SK-N-SH treated with all-trans-retinoic acid at 6 μM for 48 hours (cell line): ENCODE data around the gene C4orf36.

ENCODE experiments used
- ATAC-seq: fragments of 200-7000 bp; cut with Tn5 transposase; 3 replicates; pipeline ENCODE4 v1.9.1; 2020; ENCODE audit warnings: mild to moderate bottlenecking, moderate library complexity
- ARNTL ChIP-seq: fragments of 450-650 bp; formaldehyde crosslinking; IDR thresholded peaks from 2 replicates; pipeline ENCODE4 v1.5.0; 2020; ENCODE audit warnings: low read depth, mild to moderate bottlenecking, moderate library complexity, borderline replicate concordance
- BACH2 ChIP-seq: fragments of 250-450 bp; sonication (Bioruptor Pico); IDR thresholded peaks from 2 replicates; pipeline ENCODE4 v1.9.0; 2021; ENCODE audit warnings: mild to moderate bottlenecking, borderline replicate concordance
- CSDC2 ChIP-seq: fragments of 250-450 bp; sonication (Bioruptor Pico); IDR thresholded peaks from 2 replicates; pipeline ENCODE4 v1.5.0; 2020; ENCODE audit warnings: mild to moderate bottlenecking, moderate library complexity
- CSRNP3 ChIP-seq: fragments of 250-450 bp; sonication (Bioruptor Pico); IDR thresholded peaks from 2 replicates; pipeline ENCODE4 v1.5.1; 2021; ENCODE audit warnings: mild to moderate bottlenecking, moderate library complexity
- ESRRG ChIP-seq: fragments of 250-450 bp; sonication (Bioruptor Pico); IDR thresholded peaks from 2 replicates; pipeline ENCODE4 v1.6.1; 2021; ENCODE audit warnings: mild to moderate bottlenecking
- GLIS3 ChIP-seq: fragments of 250-450 bp; sonication (Bioruptor Pico); IDR thresholded peaks from 2 replicates; pipeline ENCODE4 v1.5.0; 2020; ENCODE audit warnings: mild to moderate bottlenecking, moderate library complexity
- ISL1 ChIP-seq: fragments of 250-450 bp; sonication (Bioruptor Pico); IDR thresholded peaks from 2 replicates; pipeline ENCODE4 v2.1.2; 2022; ENCODE audit warnings: mild to moderate bottlenecking, moderate library complexity
- OSR1 ChIP-seq: fragments of 250-450 bp; sonication (Bioruptor Pico); IDR thresholded peaks from 2 replicates; pipeline ENCODE4 v1.8.0; 2022; ENCODE audit warnings: moderate library complexity, mild to moderate bottlenecking, inconsistent platforms
- PATZ1 ChIP-seq: fragments of 250-450 bp; sonication (Bioruptor Pico); IDR thresholded peaks from 2 replicates; pipeline ENCODE4 v1.8.0; 2020; ENCODE audit warnings: mild to moderate bottlenecking, moderate library complexity, borderline replicate concordance
- PPARA ChIP-seq: fragments of 250-450 bp; sonication (Bioruptor Pico); IDR thresholded peaks from 2 replicates; pipeline ENCODE4 v1.5.0; 2020; ENCODE audit warnings: mild to moderate bottlenecking, borderline replicate concordance
- TCF4 ChIP-seq: fragments of 250-450 bp; sonication (Bioruptor Pico); IDR thresholded peaks from 2 replicates; pipeline ENCODE4 v1.8.0; 2021; ENCODE audit warnings: mild to moderate bottlenecking, moderate library complexity, borderline replicate concordance
- TOX ChIP-seq: fragments of 250-450 bp; sonication (Bioruptor Pico); IDR thresholded peaks from 2 replicates; pipeline ENCODE4 v1.8.0; 2021; ENCODE audit warnings: mild to moderate bottlenecking, moderate library complexity, borderline replicate concordance
- ZC3H10 ChIP-seq: fragments of 250-450 bp; sonication (Bioruptor Pico); IDR thresholded peaks from 2 replicates; pipeline ENCODE4 v1.5.1; 2021; ENCODE audit warnings: mild to moderate bottlenecking, moderate library complexity
- ZFP3 ChIP-seq: fragments of 250-450 bp; sonication (Bioruptor Pico); IDR thresholded peaks from 2 replicates; pipeline ENCODE4 v1.5.0; 2020; ENCODE audit warnings: mild to moderate bottlenecking, moderate library complexity
- ZFP30 ChIP-seq: fragments of 450-650 bp; formaldehyde crosslinking; IDR thresholded peaks from 2 replicates; pipeline ENCODE4 v1.5.0; 2022; ENCODE audit warnings: mild to moderate bottlenecking, moderate library complexity
- ZNF70 ChIP-seq: fragments of 450-650 bp; formaldehyde crosslinking; IDR thresholded peaks from 2 replicates; pipeline ENCODE4 v1.5.0; 2020; ENCODE audit warnings: mild to moderate bottlenecking, moderate library complexity
- ZNF8 ChIP-seq: fragments of 450-650 bp; formaldehyde crosslinking; IDR thresholded peaks from 2 replicates; pipeline ENCODE4 v1.5.0; 2020; ENCODE audit warnings: mild to moderate bottlenecking, moderate library complexity
- TF ChIP-seq, protein P1 (sequence below): fragments of 250-450 bp; sonication (Bioruptor Pico); IDR thresholded peaks from 2 replicates; pipeline ENCODE4 v1.5.1; 2020; ENCODE audit warnings: low read depth, mild to moderate bottlenecking, moderate library complexity
- TF ChIP-seq, protein P2 (sequence below): fragments of 250-450 bp; sonication (Bioruptor Pico); IDR thresholded peaks from 2 replicates; pipeline ENCODE4 v1.5.0; 2020; ENCODE audit warnings: mild to moderate bottlenecking, moderate library complexity
- TF ChIP-seq, protein P3 (sequence below): fragments of 250-450 bp; sonication (Bioruptor Pico); IDR thresholded peaks from 2 replicates; pipeline ENCODE4 v1.8.0; 2021; ENCODE audit warnings: low read depth, mild to moderate bottlenecking, moderate library complexity, borderline replicate concordance

The C4orf36 gene

DNA sequence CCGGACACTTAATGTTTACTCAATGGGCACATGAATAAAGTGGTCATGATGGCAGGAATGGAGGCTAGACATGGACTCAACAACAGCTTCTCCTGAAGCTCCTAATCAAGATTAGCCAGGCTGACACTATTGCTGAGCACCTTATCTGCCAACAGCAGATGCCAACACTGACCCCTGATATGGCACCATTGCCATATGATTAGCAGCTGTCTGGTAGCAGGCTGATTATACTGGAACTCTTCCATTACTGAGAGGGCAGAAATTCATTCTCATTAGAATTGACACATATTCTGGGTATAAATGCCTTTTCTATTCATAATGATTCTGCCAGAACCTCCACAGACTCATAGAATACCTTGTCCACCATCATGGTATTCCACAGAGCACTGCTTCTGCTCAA, 24.2 kb upstream of the C4orf36 start:
- no peak for ATAC-seq
- TF ChIP-seq GLIS3 (CRISPR knock-in tag) (no peak), ZFP3 (CRISPR knock-in tag) (no peak), CSDC2 (CRISPR knock-in tag) (no peak), BACH2 (CRISPR knock-in tag) (no peak), TCF4 (CRISPR knock-in tag) (no peak), ZFP30 (CRISPR knock-in tag) (no peak)

GRCh38 chr4:86910820-86911684, 18.8 kb upstream of the C4orf36 start:
- TF ChIP-seq, protein P1, sequence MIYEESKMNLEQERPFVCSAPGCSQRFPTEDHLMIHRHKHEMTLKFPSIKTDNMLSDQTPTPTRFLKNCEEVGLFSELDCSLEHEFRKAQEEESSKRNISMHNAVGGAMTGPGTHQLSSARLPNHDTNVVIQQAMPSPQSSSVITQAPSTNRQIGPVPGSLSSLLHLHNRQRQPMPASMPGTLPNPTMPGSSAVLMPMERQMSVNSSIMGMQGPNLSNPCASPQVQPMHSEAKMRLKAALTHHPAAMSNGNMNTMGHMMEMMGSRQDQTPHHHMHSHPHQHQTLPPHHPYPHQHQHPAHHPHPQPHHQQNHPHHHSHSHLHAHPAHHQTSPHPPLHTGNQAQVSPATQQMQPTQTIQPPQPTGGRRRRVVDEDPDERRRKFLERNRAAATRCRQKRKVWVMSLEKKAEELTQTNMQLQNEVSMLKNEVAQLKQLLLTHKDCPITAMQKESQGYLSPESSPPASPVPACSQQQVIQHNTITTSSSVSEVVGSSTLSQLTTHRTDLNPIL (CRISPR knock-in tag), result no peak
- TF ChIP-seq OSR1 (no peak), PPARA (CRISPR knock-in tag) (no peak), ZNF70 (CRISPR knock-in tag) (no peak), CSRNP3 (CRISPR knock-in tag) (no peak), ZNF8 (no peak), ESRRG (no peak), ZC3H10 (CRISPR knock-in tag) (no peak), ARNTL (no peak), PATZ1 (CRISPR knock-in tag) (no peak), TOX (CRISPR knock-in tag) (no peak)
- TF ChIP-seq, protein P2, sequence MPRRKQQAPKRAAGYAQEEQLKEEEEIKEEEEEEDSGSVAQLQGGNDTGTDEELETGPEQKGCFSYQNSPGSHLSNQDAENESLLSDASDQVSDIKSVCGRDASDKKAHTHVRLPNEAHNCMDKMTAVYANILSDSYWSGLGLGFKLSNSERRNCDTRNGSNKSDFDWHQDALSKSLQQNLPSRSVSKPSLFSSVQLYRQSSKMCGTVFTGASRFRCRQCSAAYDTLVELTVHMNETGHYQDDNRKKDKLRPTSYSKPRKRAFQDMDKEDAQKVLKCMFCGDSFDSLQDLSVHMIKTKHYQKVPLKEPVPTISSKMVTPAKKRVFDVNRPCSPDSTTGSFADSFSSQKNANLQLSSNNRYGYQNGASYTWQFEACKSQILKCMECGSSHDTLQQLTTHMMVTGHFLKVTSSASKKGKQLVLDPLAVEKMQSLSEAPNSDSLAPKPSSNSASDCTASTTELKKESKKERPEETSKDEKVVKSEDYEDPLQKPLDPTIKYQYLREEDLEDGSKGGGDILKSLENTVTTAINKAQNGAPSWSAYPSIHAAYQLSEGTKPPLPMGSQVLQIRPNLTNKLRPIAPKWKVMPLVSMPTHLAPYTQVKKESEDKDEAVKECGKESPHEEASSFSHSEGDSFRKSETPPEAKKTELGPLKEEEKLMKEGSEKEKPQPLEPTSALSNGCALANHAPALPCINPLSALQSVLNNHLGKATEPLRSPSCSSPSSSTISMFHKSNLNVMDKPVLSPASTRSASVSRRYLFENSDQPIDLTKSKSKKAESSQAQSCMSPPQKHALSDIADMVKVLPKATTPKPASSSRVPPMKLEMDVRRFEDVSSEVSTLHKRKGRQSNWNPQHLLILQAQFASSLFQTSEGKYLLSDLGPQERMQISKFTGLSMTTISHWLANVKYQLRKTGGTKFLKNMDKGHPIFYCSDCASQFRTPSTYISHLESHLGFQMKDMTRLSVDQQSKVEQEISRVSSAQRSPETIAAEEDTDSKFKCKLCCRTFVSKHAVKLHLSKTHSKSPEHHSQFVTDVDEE (CRISPR knock-in tag), result no peak
- TF ChIP-seq, protein P3, sequence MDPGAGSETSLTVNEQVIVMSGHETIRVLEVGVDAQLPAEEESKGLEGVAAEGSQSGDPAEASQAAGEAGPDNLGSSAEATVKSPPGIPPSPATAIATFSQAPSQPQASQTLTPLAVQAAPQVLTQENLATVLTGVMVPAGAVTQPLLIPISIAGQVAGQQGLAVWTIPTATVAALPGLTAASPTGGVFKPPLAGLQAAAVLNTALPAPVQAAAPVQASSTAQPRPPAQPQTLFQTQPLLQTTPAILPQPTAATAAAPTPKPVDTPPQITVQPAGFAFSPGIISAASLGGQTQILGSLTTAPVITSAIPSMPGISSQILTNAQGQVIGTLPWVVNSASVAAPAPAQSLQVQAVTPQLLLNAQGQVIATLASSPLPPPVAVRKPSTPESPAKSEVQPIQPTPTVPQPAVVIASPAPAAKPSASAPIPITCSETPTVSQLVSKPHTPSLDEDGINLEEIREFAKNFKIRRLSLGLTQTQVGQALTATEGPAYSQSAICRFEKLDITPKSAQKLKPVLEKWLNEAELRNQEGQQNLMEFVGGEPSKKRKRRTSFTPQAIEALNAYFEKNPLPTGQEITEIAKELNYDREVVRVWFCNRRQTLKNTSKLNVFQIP (CRISPR knock-in tag), result no peak
- ATAC-seq, result peak; percentile 31; the same call in 1 of the 3 replicates

DNA sequence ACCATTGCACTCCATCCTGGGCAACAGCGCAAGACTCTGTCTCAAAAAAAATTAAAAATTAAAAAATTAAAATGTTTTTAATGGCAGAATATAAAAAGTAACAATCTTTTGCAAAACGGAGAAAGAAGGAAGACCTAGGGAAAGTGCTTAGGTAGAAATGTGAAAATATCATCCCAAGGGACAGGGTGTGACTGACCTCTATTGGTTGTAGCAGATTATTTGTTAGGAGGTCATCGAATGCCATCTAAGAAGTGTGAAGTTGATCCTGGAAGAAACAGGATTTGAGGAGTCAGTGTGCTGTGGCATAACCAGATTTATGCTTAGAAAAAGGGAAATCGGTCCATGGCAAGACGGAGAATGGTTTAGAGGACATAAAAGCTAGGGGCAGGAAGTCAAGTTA, 18.1 kb upstream of the C4orf36 start:
- ATAC-seq, result no peak
- no peak for TF ChIP-seq TCF4 (CRISPR knock-in tag)
- TF ChIP-seq BACH2 (CRISPR knock-in tag), result no peak
- TF ChIP-seq CSRNP3 (CRISPR knock-in tag), result no peak
- no peak for TF ChIP-seq GLIS3 (CRISPR knock-in tag)
- no peak for TF ChIP-seq ZFP3 (CRISPR knock-in tag)
- TF ChIP-seq PPARA (CRISPR knock-in tag), result no peak
- TF ChIP-seq, protein P1 (CRISPR knock-in tag), result no peak
- no peak for TF ChIP-seq ARNTL
- TF ChIP-seq OSR1, result no peak
- TF ChIP-seq PATZ1 (CRISPR knock-in tag), result no peak
- TF ChIP-seq ZNF70 (CRISPR knock-in tag), result no peak
- TF ChIP-seq TOX (CRISPR knock-in tag), result no peak
- no peak for TF ChIP-seq ZNF8
- no peak for TF ChIP-seq ISL1 (CRISPR knock-in tag)
- TF ChIP-seq ZC3H10 (CRISPR knock-in tag), result no peak
